Measurements from ENCODE around the gene HECTD3. TPM values are rescaled to one million over a fixed set of nuclear protein-coding genes. Genes with fewer than 3 reads are reported as not detected.

HECTD3 gene
- polyA plus RNA-seq, 1 donor (not counting 4 experiments of a cell fraction or from before 2014, with no cell fraction given): 28.1 TPM

DNA sequence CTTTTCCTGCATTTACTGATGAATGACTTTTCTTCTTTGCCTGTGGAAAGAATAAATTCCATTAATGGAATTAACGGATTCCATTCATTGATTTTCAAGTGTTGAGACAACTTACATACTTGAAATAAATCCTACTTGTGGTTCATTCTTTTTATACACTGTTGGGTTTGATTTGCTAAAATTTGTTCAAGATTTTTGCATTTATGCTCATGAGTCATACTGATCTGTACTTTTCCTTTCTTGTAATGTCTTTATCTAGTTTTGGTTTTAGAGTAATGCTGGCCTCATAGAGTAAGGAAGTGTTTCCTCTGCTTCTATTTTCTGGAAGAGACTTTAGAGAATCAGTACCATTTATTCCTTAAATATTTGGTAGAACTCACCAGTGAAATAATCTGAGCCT lies 15.3 kb upstream of the HECTD3 start:
- H3K4me1 ChIP-seq (ENCODE audit: control insufficient read depth, extremely low read depth, insufficient read depth, low read length): no peaks in the 10 kb centered on the region
- H3K27ac ChIP-seq (ENCODE audit: control insufficient read depth, insufficient read depth, low read length): no peak overlapping the region
- H3K9me3 ChIP-seq (ENCODE audit: control insufficient read depth, low read depth, low read length): no peaks in the 10 kb centered on the region
- FAIRE-seq (no peak), DNase-seq (ENCODE audit: low read depth, low spot score) (no peak)
- no peaks in the 10 kb centered on the region for H3K27me3 ChIP-seq (ENCODE audit: control insufficient read depth, extremely low read depth, insufficient read depth, low read length)
- dilution Hi-C loops (cut with MboI; ENCODE audit: extremely low pct_ligation_motif_present, low sequenced_read_pairs): no loop called here
- H3K79me2 ChIP-seq (ENCODE audit: control insufficient read depth, insufficient read depth, low read length): no peaks in the 10 kb centered on the region
- no peaks in the 10 kb centered on the region for H3K9me1 ChIP-seq (ENCODE audit: control insufficient read depth, extremely low read depth, insufficient read depth, low read length)
- no peaks in the 10 kb centered on the region for H4K20me1 ChIP-seq (ENCODE audit: control insufficient read depth, extremely low read depth, insufficient read depth, low read length)
- no peaks in the 10 kb centered on the region for H3K36me3 ChIP-seq (ENCODE audit: control insufficient read depth in 2 of 2, extremely low read depth in 1 of 2, insufficient read depth in 2 of 2, low read length in 2 of 2)
- H3K4me3 ChIP-seq (ENCODE audit: control insufficient read depth in 2 of 3, extremely low read depth in 1 of 3, insufficient read depth in 2 of 3, low read depth in 1 of 3, low read length in 3 of 3): no peak overlapping the region
- H3K4me2 ChIP-seq (ENCODE audit: control insufficient read depth, extremely low read depth, insufficient read depth, low read depth, low read length): no peak overlapping the region
- no peak overlapping the region for H3K9ac ChIP-seq (ENCODE audit: control insufficient read depth, extremely low read depth, insufficient read depth, low read length)
- TF ChIP-seq EZH2 (IDR thresholded peaks at IDR 0.05; ENCODE audit: low read length) (no peak), CTCF (optimal IDR thresholded peaks at IDR 0.05 in 1 of 3, IDR thresholded peaks at IDR 0.05 in 1 of 3, conservative IDR thresholded peaks at IDR 0.05 in 1 of 3; ENCODE audit: extremely low read depth in 1 of 3, insufficient read depth in 2 of 3, low read length in 3 of 3) (no peak)
- no peak overlapping the region for H2AFZ ChIP-seq (ENCODE audit: control insufficient read depth, low read length)

- dilution Hi-C loops (cut with MboI; ENCODE audit: extremely low pct_ligation_motif_present, low sequenced_read_pairs): no loop called here
- no peaks in the 10 kb centered on the region for H3K9me3 ChIP-seq (ENCODE audit: control insufficient read depth, low read depth, low read length)
- no peak overlapping the region for H3K27ac ChIP-seq (ENCODE audit: control insufficient read depth, insufficient read depth, low read length)
- no peaks in the 10 kb centered on the region for H3K9me1 ChIP-seq (ENCODE audit: control insufficient read depth, extremely low read depth, insufficient read depth, low read length)
- TF ChIP-seq CTCF (optimal IDR thresholded peaks at IDR 0.05 in 1 of 3, IDR thresholded peaks at IDR 0.05 in 1 of 3, conservative IDR thresholded peaks at IDR 0.05 in 1 of 3; ENCODE audit: extremely low read depth in 1 of 3, insufficient read depth in 2 of 3, low read length in 3 of 3) (no peak), EZH2 (IDR thresholded peaks at IDR 0.05; ENCODE audit: low read length) (no peak)
- no peaks in the 10 kb centered on the region for H3K36me3 ChIP-seq (ENCODE audit: control insufficient read depth in 2 of 2, extremely low read depth in 1 of 2, insufficient read depth in 2 of 2, low read length in 2 of 2)
- no peak overlapping the region for H3K4me3 ChIP-seq (ENCODE audit: control insufficient read depth in 2 of 3, extremely low read depth in 1 of 3, insufficient read depth in 2 of 3, low read depth in 1 of 3, low read length in 3 of 3)
- DNase-seq (ENCODE audit: low read depth, low spot score) (no peak), FAIRE-seq (no peak)
- no peaks in the 10 kb centered on the region for H3K4me1 ChIP-seq (ENCODE audit: control insufficient read depth, extremely low read depth, insufficient read depth, low read length)
- no peaks in the 10 kb centered on the region for H3K79me2 ChIP-seq (ENCODE audit: control insufficient read depth, insufficient read depth, low read length)
- no peaks in the 10 kb centered on the region for H4K20me1 ChIP-seq (ENCODE audit: control insufficient read depth, extremely low read depth, insufficient read depth, low read length)
- no peak overlapping the region for H3K4me2 ChIP-seq (ENCODE audit: control insufficient read depth, extremely low read depth, insufficient read depth, low read depth, low read length)
- H3K27me3 ChIP-seq (ENCODE audit: control insufficient read depth, extremely low read depth, insufficient read depth, low read length): no peaks in the 10 kb centered on the region
- no peak overlapping the region for H3K9ac ChIP-seq (ENCODE audit: control insufficient read depth, extremely low read depth, insufficient read depth, low read length)
- no peak overlapping the region for H2AFZ ChIP-seq (ENCODE audit: control insufficient read depth, low read length)
Observed at GRCh38 chr1:45023663-45024062, 12.5 kb upstream of the HECTD3 start.

Data from keratinocyte (primary cell).